ENCODE measurements around the gene CEND1.

DNA sequence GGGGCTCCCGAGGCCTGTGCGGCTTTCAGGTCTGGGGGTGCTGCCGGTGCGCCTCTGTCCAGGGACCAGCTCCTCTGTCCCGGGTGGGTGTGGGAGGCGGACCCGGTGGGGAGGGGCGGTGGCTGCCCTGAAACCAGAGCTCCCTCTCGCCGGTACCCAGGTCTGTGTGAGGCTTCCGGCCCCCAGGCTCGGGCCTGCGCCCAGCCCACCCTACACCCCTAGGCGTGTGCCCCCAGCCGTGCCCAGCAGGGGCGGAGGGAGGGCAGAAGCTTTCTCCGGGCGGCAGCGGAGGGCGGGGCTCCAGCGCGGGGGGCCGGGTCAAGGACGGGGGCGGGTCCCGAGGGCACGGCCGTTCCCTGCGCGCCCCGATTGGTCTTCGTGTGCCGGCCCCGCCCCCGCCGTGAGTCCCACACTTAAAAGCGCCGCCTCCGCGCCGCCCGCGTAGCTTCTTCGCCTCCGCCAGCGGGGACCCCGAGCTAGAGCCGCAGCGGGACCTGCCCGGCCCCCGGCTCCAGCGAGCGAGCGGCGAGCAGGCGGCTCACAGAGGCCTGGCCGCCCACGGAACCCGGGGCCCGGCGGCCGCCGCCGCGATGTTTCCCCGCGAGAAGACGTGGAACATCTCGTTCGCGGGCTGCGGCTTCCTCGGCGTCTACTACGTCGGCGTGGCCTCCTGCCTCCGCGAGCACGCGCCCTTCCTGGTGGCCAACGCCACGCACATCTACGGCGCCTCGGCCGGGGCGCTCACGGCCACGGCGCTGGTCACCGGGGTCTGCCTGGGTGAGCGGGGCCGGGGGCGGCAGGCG lies 29.4 kb upstream of the CEND1 start:
- TF ChIP-seq, protein P1, sequence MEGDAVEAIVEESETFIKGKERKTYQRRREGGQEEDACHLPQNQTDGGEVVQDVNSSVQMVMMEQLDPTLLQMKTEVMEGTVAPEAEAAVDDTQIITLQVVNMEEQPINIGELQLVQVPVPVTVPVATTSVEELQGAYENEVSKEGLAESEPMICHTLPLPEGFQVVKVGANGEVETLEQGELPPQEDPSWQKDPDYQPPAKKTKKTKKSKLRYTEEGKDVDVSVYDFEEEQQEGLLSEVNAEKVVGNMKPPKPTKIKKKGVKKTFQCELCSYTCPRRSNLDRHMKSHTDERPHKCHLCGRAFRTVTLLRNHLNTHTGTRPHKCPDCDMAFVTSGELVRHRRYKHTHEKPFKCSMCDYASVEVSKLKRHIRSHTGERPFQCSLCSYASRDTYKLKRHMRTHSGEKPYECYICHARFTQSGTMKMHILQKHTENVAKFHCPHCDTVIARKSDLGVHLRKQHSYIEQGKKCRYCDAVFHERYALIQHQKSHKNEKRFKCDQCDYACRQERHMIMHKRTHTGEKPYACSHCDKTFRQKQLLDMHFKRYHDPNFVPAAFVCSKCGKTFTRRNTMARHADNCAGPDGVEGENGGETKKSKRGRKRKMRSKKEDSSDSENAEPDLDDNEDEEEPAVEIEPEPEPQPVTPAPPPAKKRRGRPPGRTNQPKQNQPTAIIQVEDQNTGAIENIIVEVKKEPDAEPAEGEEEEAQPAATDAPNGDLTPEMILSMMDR (IDR thresholded peaks at IDR 0.05; ENCODE audit: borderline replicate concordance, extremely low read depth, low read length, poor library complexity, severe bottlenecking) = peak; percentile 28
- TF ChIP-seq EZH2 (IDR thresholded peaks at IDR 0.05; ENCODE audit: borderline replicate concordance, low read depth, low read length, severe bottlenecking) = no peak

Measured in DND-41 (cell line).